GM12892 (cell line): ENCODE measurements around the gene BCL3.

Experiments used
- DNase-seq: peaks from one replicate; pipeline ENCODE4 v3.0.0; 2011; ENCODE audit not compliant: insufficient read length
- FAIRE-seq: peaks from 2 replicates; lab custom pipeline; 2011; peaks lifted over from hg19 to GRCh38; lab: Jason Lieb, UNC
- POLR2A ChIP-seq: IDR thresholded peaks from 2 replicates; pipeline ENCODE4 v1.6.1; 2011; ENCODE audit warnings: low read depth, low read length, control low read depth
- POLR2AphosphoS5 ChIP-seq: IDR thresholded peaks from 2 replicates; pipeline ENCODE4 v1.6.1; 2011; ENCODE audit warnings: low read depth, low read length, control low read depth
- TAF1 ChIP-seq: IDR thresholded peaks from 2 replicates; pipeline ENCODE4 v1.6.1; 2011; ENCODE audit warnings: low read depth, mild to moderate bottlenecking, control low read depth, low read length, borderline replicate concordance

BCL3 gene

GRCh38 chr19:44755219-44755618 lies 6.7 kb downstream of the BCL3 start:
- DNase-seq (no peak), FAIRE-seq (no peak)
- no peak for TF ChIP-seq TAF1
- no peak for TF ChIP-seq POLR2AphosphoS5
- TF ChIP-seq POLR2A, result no peak

- FAIRE-seq (no peak), DNase-seq (no peak)
- TF ChIP-seq POLR2A (no peak), POLR2AphosphoS5 (no peak), TAF1 (no peak)
Measured at GRCh38 chr19:44756089-44756562, 7.6 kb downstream of the BCL3 start.

- DNase-seq (no peak), FAIRE-seq (no peak)
- no peak for TF ChIP-seq POLR2AphosphoS5
Measured at GRCh38 chr19:44757057-44757734, 8.7 kb downstream of the BCL3 start.

GRCh38 chr19:44757735-44758505 lies 9.4 kb downstream of the BCL3 start:
- no peak for DNase-seq
- no peak for FAIRE-seq

GRCh38 chr19:44758596-44758995 lies 10.1 kb downstream of the BCL3 start:
- TF ChIP-seq POLR2AphosphoS5 (no peak), TAF1 (no peak), POLR2A (no peak)
- FAIRE-seq, result no peak

More at GRCh38 chr19:44757735-44758505, 9.4 kb downstream of the BCL3 start:
- TF ChIP-seq TAF1 (no peak), POLR2A (no peak), POLR2AphosphoS5 (no peak)

DNA sequence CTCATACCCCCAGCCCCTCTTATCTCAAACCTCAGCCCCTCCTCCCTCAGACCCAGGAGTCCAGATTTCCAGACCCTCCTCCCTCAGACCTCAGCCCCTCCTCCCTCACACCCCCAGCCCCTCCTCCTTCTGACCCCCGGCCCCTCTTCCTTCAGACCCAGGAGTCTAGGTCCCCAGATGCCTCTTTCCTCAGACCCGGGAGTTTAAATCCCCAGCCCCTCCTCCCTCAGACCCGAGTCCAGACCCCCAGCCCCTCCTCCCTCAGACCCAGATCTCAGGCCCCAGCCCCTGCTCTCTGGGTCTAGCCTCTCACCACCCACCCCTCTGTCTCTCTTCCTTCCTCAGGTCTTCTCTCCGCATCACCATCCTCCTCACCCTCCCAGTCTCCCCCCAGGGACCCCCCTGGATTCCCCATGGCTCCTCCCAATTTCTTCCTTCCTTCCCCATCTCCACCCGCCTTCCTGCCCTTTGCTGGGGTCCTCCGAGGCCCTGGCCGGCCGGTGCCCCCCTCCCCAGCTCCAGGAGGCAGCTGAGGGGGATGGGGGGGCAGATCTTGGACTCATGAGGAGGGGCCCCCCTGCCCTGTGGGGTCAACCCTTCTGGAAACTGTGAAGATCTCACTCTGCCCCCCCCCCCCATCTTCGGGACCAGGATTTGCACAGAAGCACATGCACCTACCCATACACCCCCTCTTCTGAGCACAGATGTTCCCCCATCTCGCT lies 10.7 kb downstream of the BCL3 start:
- DNase-seq (no peak), FAIRE-seq (no peak)
- TF ChIP-seq POLR2A (no peak), POLR2AphosphoS5 (no peak), TAF1 (no peak)

More at GRCh38 chr19:44758596-44758995, 10.1 kb downstream of the BCL3 start:
- no peak for DNase-seq

GRCh38 chr19:44762038-44762437 lies 13.5 kb downstream of the BCL3 start:
- DNase-seq (no peak), FAIRE-seq (no peak)
- TF ChIP-seq POLR2AphosphoS5, result no peak
- TF ChIP-seq POLR2A, result no peak
- no peak for TF ChIP-seq TAF1

DNA sequence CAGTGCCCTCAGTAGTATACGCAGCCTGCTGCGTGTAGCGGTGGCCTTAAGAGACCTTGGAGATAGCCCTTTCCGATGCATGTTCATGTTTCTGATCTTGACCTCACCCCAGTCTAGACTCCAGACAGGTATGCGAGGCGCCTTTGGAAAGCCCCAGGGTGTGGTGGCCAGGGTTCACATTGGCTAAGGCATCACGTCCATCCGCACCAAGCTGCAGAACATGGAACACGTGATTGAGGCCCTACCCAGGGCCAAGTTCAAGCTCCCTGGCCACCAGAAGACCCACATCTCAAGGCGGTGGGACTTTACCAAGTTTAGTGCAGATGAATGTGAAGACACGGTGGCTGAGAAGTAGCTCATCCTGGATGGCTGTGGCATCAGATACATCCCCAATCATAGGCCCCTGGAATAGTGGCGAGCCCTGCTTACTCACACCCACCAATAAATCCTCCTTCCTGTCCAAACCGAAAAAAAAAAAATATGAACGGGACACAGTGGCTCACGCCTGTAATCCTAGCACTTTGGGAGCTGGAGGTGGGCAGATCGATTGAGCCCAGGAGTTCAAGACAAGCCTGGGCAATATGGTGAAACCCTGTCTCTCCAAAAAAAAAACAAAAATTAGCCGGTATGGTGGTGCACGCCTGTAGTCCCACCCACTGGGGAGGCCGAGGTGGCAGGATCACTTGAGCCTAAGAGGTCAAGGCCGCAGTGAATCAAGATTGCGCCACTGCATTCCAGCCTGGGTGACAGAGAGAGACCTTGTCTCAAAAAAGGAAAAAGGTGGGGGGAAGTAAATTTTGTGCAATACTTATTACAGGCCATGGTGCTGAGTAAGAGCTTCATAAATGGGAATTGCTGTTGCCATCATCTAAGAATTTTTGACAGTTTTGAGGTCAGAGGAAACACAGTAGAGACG lies 16.8 kb downstream of the BCL3 start:
- DNase-seq, result no peak
- TF ChIP-seq POLR2A, result no peak
- no peak for TF ChIP-seq POLR2AphosphoS5
- TF ChIP-seq TAF1, result no peak
- FAIRE-seq, result no peak

DNA sequence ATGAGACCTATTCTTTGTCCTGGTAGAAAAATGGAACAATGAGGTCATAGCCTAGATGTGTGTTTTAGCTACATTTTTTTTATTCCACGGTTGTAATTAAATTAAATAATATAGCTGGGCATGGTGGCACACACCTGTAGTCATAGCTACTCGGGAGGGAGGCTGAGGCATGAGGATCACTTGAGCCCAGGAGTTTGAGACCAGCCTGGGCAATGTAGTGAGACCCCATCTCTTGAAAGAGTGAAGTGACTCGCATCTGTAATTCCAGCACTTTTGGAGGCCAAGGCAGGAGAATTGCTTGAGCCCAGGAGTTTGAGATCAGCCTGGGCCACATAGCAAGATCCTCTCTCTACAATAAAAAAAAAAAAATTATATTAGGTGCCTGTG lies 17.4 kb downstream of the BCL3 start:
- FAIRE-seq (no peak), DNase-seq (no peak)
- TF ChIP-seq POLR2A (no peak), TAF1 (no peak), POLR2AphosphoS5 (no peak)

GRCh38 chr19:44767295-44768180 lies 19.0 kb downstream of the BCL3 start:
- peak; percentile 17 for FAIRE-seq
- no peak for DNase-seq
- no peak for TF ChIP-seq POLR2A
- no peak for TF ChIP-seq TAF1
- TF ChIP-seq POLR2AphosphoS5, result no peak
